A549 treated with AZD9567 at 1 μM for 4 hours (cell line): Measurements from ENCODE around the gene EIF3K. TPM values are rescaled to one million over a fixed set of nuclear protein-coding genes. Genes with fewer than 3 reads are reported as not detected.

Experiments used
- total RNA-seq: library from RNA; stranded (reverse); fragments of 200-300 nt; extraction: Qiagen RNA extraction; gene quantifications from 5 replicates; pipeline ENCODE4 v1.2.3, GENCODE V29; 2022; ENCODE audit not compliant: insufficient read depth

EIF3K gene, protein sequence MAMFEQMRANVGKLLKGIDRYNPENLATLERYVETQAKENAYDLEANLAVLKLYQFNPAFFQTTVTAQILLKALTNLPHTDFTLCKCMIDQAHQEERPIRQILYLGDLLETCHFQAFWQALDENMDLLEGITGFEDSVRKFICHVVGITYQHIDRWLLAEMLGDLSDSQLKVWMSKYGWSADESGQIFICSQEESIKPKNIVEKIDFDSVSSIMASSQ
- 645 to 1,052 TPM (median 725 TPM) in 5 replicates for total RNA-seq

DNA sequence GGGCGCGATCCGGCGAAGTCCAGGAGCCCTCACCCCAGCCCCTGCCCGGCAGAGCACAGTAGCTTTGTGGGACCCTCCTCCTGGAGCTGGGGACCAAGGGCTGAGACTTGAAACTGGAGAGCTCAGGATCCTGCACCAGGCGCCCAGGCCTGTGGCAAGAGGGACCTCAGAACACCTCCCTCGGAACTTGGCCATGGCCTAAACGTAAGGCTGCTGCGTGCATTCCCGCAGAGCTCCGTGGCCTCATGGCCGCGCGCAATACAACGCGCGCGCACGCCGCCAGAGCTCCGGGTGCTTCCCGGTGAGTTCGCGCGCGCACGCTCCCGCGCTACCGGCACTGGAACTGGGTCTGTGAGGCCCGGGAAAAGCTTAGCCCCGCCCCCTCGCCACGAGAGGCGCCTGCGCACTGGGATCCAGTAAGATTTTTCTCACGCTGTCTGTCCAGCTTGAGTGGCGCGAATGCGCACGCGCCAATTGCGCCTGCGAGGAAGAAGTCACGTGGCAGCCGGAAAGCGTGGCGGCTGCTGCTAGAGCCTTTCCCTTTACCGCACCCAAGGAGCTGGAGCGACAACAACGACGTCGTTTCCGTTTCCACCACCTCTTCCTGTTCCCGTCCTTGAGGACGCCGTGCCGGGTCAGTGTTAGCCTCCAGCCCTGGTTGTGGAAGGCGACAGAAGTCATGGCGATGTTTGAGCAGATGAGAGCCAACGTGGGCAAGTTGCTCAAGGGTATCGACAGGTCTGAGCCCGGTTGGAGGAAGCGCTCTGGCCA is at the start of gene EIF3K:
Gene EIF3K, plus strand, starts transcription at position 599 of the 771 bp plus-strand sequence. Its CDS starts 81 bp downstream, at position 680.

DNA sequence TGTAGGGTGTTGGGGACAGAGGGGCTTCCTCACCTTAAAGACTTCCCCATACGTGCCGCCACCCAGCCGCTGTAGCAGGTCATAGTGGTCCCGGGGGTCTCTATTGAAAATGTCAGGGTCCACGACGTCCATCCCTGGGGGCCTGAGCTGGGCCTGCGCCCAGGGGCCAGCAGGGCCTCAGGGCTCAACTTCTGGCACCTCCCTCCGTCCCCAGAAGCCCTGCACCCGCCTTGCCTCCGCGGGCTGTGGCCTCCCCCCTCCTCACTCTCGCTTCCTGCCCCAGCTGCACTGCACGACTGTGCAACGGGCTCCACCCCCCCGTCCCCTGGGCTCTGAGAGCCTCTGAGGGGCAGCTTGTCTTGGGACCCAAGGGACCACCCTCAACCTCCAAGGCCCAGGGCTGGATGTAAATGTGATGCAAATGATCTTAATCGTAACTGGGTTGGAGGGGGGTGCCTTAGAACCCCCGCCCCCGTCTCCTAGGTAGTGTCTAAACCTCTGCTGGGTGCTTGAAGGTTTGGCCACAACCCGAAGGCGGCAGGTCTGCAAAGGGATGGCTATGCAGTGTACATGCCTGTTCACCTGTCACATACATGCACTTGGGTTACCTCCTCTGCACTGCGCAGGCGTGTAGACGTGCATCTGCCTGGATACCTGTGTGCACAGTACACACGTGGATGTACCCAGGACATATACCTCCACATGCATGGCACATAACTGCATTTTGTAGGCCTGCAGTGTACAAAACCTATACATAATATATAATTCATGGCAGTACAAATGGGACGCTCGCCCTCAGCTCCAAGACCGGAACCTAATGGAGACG is 1.0 kb upstream of the EIF3K start, which contains the start of gene MAP4K1:
Gene MAP4K1, minus strand, starts transcription at position 190 of the 826 bp plus-strand sequence. Its CDS starts 58 bp downstream, at position 132.

DNA sequence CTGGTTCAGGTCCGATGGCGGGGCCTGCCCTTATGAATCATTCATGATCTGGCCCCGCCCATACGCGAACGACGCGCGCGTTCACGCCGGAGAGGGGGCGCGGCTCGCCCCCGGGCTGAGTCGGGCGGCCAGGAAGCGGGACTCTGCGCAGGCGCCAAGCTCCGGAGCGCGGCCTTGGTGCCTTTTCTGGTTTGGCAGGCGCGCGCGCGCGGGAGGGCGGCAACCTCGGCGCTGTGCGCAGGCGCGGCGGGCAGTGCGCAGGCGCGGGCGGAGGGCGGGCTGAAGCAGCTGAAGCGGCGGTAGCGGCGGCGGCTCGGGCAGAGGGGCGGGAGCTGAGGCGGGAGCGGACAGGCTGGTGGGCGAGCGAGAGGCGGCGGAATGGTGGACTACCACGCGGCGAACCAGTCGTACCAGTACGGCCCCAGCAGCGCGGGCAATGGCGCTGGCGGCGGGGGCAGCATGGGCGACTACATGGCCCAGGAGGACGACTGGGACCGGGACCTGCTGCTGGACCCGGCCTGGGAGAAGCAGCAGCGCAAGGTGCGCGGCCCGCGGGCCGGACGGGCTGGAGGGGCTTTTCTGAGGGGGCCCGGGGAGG is 28.5 kb downstream of the EIF3K start, which contains the start of gene ACTN4:
Gene ACTN4, plus strand, starts transcription at position 282 of the 598 bp plus-strand sequence. Its CDS starts 97 bp downstream, at position 379.

Other genes starting within 250 kb of the EIF3K start
- 473 to 538 TPM (median 504 TPM) in 5 replicates for gene PSMD8, start 244.6 kb upstream of the EIF3K start, total RNA-seq
- 0.30 to 0.63 TPM (median 0.43 TPM) in 4 of 5 replicates, not detected in the other for gene GGN, start 231.2 kb upstream of the EIF3K start, total RNA-seq
- gene SPRED3, start 230.5 kb upstream of the EIF3K start, total RNA-seq, result 0.53 to 3.0 TPM (median 2.5 TPM) in 5 replicates
- gene FAM98C, start 216.1 kb upstream of the EIF3K start, total RNA-seq, result 4.7 to 26.7 TPM (median 24.0 TPM) in 5 replicates
- gene RASGRP4, start 193.0 kb upstream of the EIF3K start, total RNA-seq, result 0.03 to 0.17 TPM (median 0.11 TPM) in 4 of 5 replicates, not detected in the other
- 2.8 to 6.2 TPM (median 5.2 TPM) in 5 replicates for gene RYR1, start 185.5 kb upstream of the EIF3K start, total RNA-seq
- gene MAP4K1, start 1.2 kb upstream of the EIF3K start, total RNA-seq, result 0.78 to 1.1 TPM (median 1.1 TPM) in 4 of 5 replicates, not detected in the other
- 1,033 to 1,160 TPM (median 1,098 TPM) in 5 replicates for gene ACTN4, start 28.5 kb downstream of the EIF3K start, total RNA-seq
- gene CAPN12, start 125.3 kb downstream of the EIF3K start, total RNA-seq, result 4.3 to 7.3 TPM (median 5.5 TPM) in 5 replicates
- 0.23 TPM in 1 of 5 replicates, not detected in the others for gene LGALS7, start 154.3 kb downstream of the EIF3K start, total RNA-seq
- 0.42 to 0.57 TPM (median 0.46 TPM) in 3 of 5 replicates, not detected in the others for gene LGALS7B, start 170.0 kb downstream of the EIF3K start, total RNA-seq
- 0.49 to 1.0 TPM (median 0.60 TPM) in 4 of 5 replicates, not detected in the other for gene LGALS4, start 193.8 kb downstream of the EIF3K start, total RNA-seq
- gene ECH1, start 212.6 kb downstream of the EIF3K start, total RNA-seq, result 264 to 308 TPM (median 279 TPM) in 5 replicates
- 319 to 411 TPM (median 329 TPM) in 5 replicates for gene HNRNPL, start 230.8 kb downstream of the EIF3K start, total RNA-seq